ENCODE measurements around the gene RAB37.
A peak's percentile ranks its signal among the peaks of the same experiment; 100 is the strongest.

The RAB37 gene

GRCh38 chr17:74769266-74769855 is 32.3 kb downstream of the RAB37 start:
- DNase-seq = no peak
- Mint-ChIP-seq H3K36me3 (ENCODE audit: low read depth) (peaks cover 91% of the 10 kb centered on the region), H3K9me3 (no peaks in the 10 kb centered on the region), H3K27ac (peak overlapping the region; percentile 82), H3K4me3 (no peak overlapping the region), H3K27me3 (no peaks in the 10 kb centered on the region), H3K4me1 (ENCODE audit: low read depth) (peaks cover 35% of the 10 kb centered on the region)

GRCh38 chr17:74769856-74770497 is 32.9 kb downstream of the RAB37 start:
- peaks cover 35% of the 10 kb centered on the region for H3K4me1 Mint-ChIP-seq (ENCODE audit: low read depth)

GRCh38 chr17:74770498-74771318 is 33.7 kb downstream of the RAB37 start:
- DNase-seq = peak; percentile 79
- H3K27me3 Mint-ChIP-seq = no peaks in the 10 kb centered on the region
- peaks cover 83% of the 10 kb centered on the region for H3K36me3 Mint-ChIP-seq (ENCODE audit: low read depth)
- H3K9me3 Mint-ChIP-seq = no peaks in the 10 kb centered on the region
- H3K4me3 Mint-ChIP-seq = no peak overlapping the region
- peaks cover 38% of the 10 kb centered on the region for H3K4me1 Mint-ChIP-seq (ENCODE audit: low read depth)
- H3K27ac Mint-ChIP-seq = peak overlapping the region; percentile 82

More at GRCh38 chr17:74769856-74770497, 32.9 kb downstream of the RAB37 start:
- H3K4me3 Mint-ChIP-seq = no peak overlapping the region
- H3K27ac Mint-ChIP-seq = peak overlapping the region; percentile 82
- no peak for DNase-seq
- peaks cover 86% of the 10 kb centered on the region for H3K36me3 Mint-ChIP-seq (ENCODE audit: low read depth)
- H3K27me3 Mint-ChIP-seq = no peaks in the 10 kb centered on the region
- H3K9me3 Mint-ChIP-seq = no peaks in the 10 kb centered on the region

- Mint-ChIP-seq H3K36me3 (ENCODE audit: low read depth) (peaks cover 83% of the 10 kb centered on the region), H3K27ac (peak overlapping the region; percentile 82)
These were observed 34.4 kb downstream of the RAB37 start for GRCh38 chr17:74771319-74771914.

GRCh38 chr17:74772053-74772452 is 35.0 kb downstream of the RAB37 start:
- no peak overlapping the region for H3K4me3 Mint-ChIP-seq
- H3K27me3 Mint-ChIP-seq = no peaks in the 10 kb centered on the region
- peaks cover 42% of the 10 kb centered on the region for H3K4me1 Mint-ChIP-seq (ENCODE audit: low read depth)
- peak overlapping the region; percentile 82 for H3K27ac Mint-ChIP-seq
- no peaks in the 10 kb centered on the region for H3K9me3 Mint-ChIP-seq
- H3K36me3 Mint-ChIP-seq (ENCODE audit: low read depth) = peaks cover 84% of the 10 kb centered on the region
- DNase-seq = no peak

More at GRCh38 chr17:74771319-74771914, 34.4 kb downstream of the RAB37 start:
- H3K27me3 Mint-ChIP-seq = no peaks in the 10 kb centered on the region
- no peak overlapping the region for H3K4me3 Mint-ChIP-seq
- DNase-seq = no peak
- H3K9me3 Mint-ChIP-seq = no peaks in the 10 kb centered on the region
- H3K4me1 Mint-ChIP-seq (ENCODE audit: low read depth) = peaks cover 40% of the 10 kb centered on the region

GRCh38 chr17:74773414-74773813 is 36.4 kb downstream of the RAB37 start:
- DNase-seq = no peak
- Mint-ChIP-seq H3K36me3 (ENCODE audit: low read depth) (peaks cover 81% of the 10 kb centered on the region), H3K4me1 (ENCODE audit: low read depth) (peaks cover 53% of the 10 kb centered on the region), H3K4me3 (peak overlapping the region; percentile 63), H3K27me3 (no peaks in the 10 kb centered on the region), H3K9me3 (no peaks in the 10 kb centered on the region), H3K27ac (peak overlapping the region; percentile 82)

- H3K4me1 Mint-ChIP-seq (ENCODE audit: low read depth) = peaks cover 57% of the 10 kb centered on the region
These were observed 36.8 kb downstream of the RAB37 start for GRCh38 chr17:74773871-74774286.

GRCh38 chr17:74775409-74776043 is 38.5 kb downstream of the RAB37 start:
- no peak for DNase-seq
- peaks cover 70% of the 10 kb centered on the region for H3K36me3 Mint-ChIP-seq (ENCODE audit: low read depth)
- peak overlapping the region; percentile 97 for H3K4me3 Mint-ChIP-seq
- peak overlapping the region; percentile 95 for H3K27ac Mint-ChIP-seq
- H3K27me3 Mint-ChIP-seq = no peaks in the 10 kb centered on the region
- H3K4me1 Mint-ChIP-seq (ENCODE audit: low read depth) = peaks cover 69% of the 10 kb centered on the region
- no peaks in the 10 kb centered on the region for H3K9me3 Mint-ChIP-seq

More at GRCh38 chr17:74773871-74774286, 36.8 kb downstream of the RAB37 start:
- Mint-ChIP-seq H3K4me3 (peak overlapping the region; percentile 63), H3K27me3 (no peaks in the 10 kb centered on the region), H3K27ac (peak overlapping the region; percentile 82), H3K36me3 (ENCODE audit: low read depth) (peaks cover 79% of the 10 kb centered on the region), H3K9me3 (no peaks in the 10 kb centered on the region)
- no peak for DNase-seq

- Mint-ChIP-seq H3K4me1 (ENCODE audit: low read depth) (peaks cover 71% of the 10 kb centered on the region), H3K27ac (peak within 1 kb of the TSS; percentile 95), H3K27me3 (no peaks in the 10 kb centered on the region), H3K9me3 (no peaks in the 10 kb centered on the region), H3K4me3 (peak within 1 kb of the TSS; percentile 97), H3K36me3 (ENCODE audit: low read depth) (peaks cover 70% of the 10 kb centered on the region)
- DNase-seq = peak; percentile 100
These were observed 39.2 kb downstream of the RAB37 start, which contains the start of gene NAT9 for GRCh38 chr17:74776044-74776962. TSS of gene NAT9 (minus strand) at chr17:74776345. CDS start at chr17:74775698, 647 bp downstream.

GRCh38 chr17:74776990-74777389 is 39.9 kb downstream of the RAB37 start:
- Mint-ChIP-seq H3K27me3 (no peaks in the 10 kb centered on the region), H3K9me3 (no peaks in the 10 kb centered on the region), H3K4me3 (peak overlapping the region; percentile 97), H3K27ac (peak overlapping the region; percentile 95), H3K36me3 (ENCODE audit: low read depth) (peaks cover 69% of the 10 kb centered on the region), H3K4me1 (ENCODE audit: low read depth) (peaks cover 75% of the 10 kb centered on the region)
- DNase-seq = no peak

- Mint-ChIP-seq H3K27ac (peak overlapping the region; percentile 90), H3K4me3 (peak overlapping the region; percentile 97), H3K36me3 (ENCODE audit: low read depth) (peaks cover 67% of the 10 kb centered on the region), H3K4me1 (ENCODE audit: low read depth) (peaks cover 71% of the 10 kb centered on the region), H3K27me3 (no peaks in the 10 kb centered on the region), H3K9me3 (no peaks in the 10 kb centered on the region)
- no peak for DNase-seq
These were observed 41.0 kb downstream of the RAB37 start for GRCh38 chr17:74777901-74778515.

- Mint-ChIP-seq H3K9me3 (no peaks in the 10 kb centered on the region), H3K4me1 (ENCODE audit: low read depth) (peaks cover 63% of the 10 kb centered on the region), H3K27ac (peak overlapping the region; percentile 90), H3K27me3 (no peaks in the 10 kb centered on the region), H3K36me3 (ENCODE audit: low read depth) (peaks cover 57% of the 10 kb centered on the region), H3K4me3 (peak overlapping the region; percentile 41)
- DNase-seq = no peak
These were observed 41.9 kb downstream of the RAB37 start for GRCh38 chr17:74778960-74779359.

GRCh38 chr17:74779501-74779900 is 42.4 kb downstream of the RAB37 start:
- H3K27me3 Mint-ChIP-seq = no peaks in the 10 kb centered on the region

More at GRCh38 chr17:74779501-74779900, 42.4 kb downstream of the RAB37 start:
- no peaks in the 10 kb centered on the region for H3K9me3 Mint-ChIP-seq
- H3K27ac Mint-ChIP-seq = peak overlapping the region; percentile 90
- no peak for DNase-seq
- H3K36me3 Mint-ChIP-seq (ENCODE audit: low read depth) = peaks cover 57% of the 10 kb centered on the region
- peak overlapping the region; percentile 49 for H3K4me3 Mint-ChIP-seq
- peaks cover 66% of the 10 kb centered on the region for H3K4me1 Mint-ChIP-seq (ENCODE audit: low read depth)
